H9 (cell line): ENCODE measurements around the gene DPP3. TPM values are rescaled to one million over a fixed set of nuclear protein-coding genes. Genes with fewer than 3 reads are reported as not detected.

ENCODE experiments used
- DNase-seq: peaks from one replicate; pipeline ENCODE4 v3.0.0-alpha.2; 2017
- H2AFZ ChIP-seq: one replicate; pipeline ENCODE4 v1.6.1; 2013; ENCODE audit warnings: mild to moderate bottlenecking, low read length, control low read depth, moderate library complexity
- H2AK5ac ChIP-seq: 2 replicates; pipeline ENCODE4 v1.6.1; 2013; ENCODE audit warnings: low read length, control low read depth, mixed read lengths; ENCODE audit not compliant: insufficient read length
- H2BK120ac ChIP-seq: one replicate; pipeline ENCODE4 v1.6.1; 2013; ENCODE audit warnings: low read depth, mild to moderate bottlenecking, low read length, control low read depth, inconsistent platforms; ENCODE audit not compliant: poor library complexity, severe bottlenecking
- H2BK12ac ChIP-seq: 2 replicates; pipeline ENCODE4 v1.6.1; 2013; ENCODE audit warnings: low read length, control low read depth, mixed read lengths, low read depth; ENCODE audit not compliant: insufficient read length
- H2BK15ac ChIP-seq: 2 replicates; pipeline ENCODE4 v1.6.1; 2013; ENCODE audit warnings: low read depth, low read length, control low read depth
- H2BK20ac ChIP-seq: one replicate; pipeline ENCODE4 v1.6.1; 2013; ENCODE audit warnings: low read depth, mild to moderate bottlenecking, low read length, control low read depth, inconsistent platforms; ENCODE audit not compliant: poor library complexity, severe bottlenecking
- H2BK5ac ChIP-seq: 2 replicates; pipeline ENCODE4 v1.6.1; 2013; ENCODE audit warnings: low read length, control low read depth, mixed read lengths; ENCODE audit not compliant: insufficient read length
- H3K14ac ChIP-seq: 2 replicates; pipeline ENCODE4 v1.6.1; 2013; ENCODE audit warnings: low read length, control low read depth; ENCODE audit not compliant: insufficient read depth
- H3K18ac ChIP-seq: 2 replicates; pipeline ENCODE4 v1.6.1; 2013; ENCODE audit warnings: low read depth, mild to moderate bottlenecking, mixed read lengths, low read length, control low read depth; ENCODE audit not compliant: insufficient read length
- H3K23ac ChIP-seq: 2 replicates; pipeline ENCODE4 v1.6.1; 2013; ENCODE audit warnings: low read length, control low read depth, mixed read lengths, low read depth; ENCODE audit not compliant: insufficient read length
- H3K23me2 ChIP-seq: 2 replicates; pipeline ENCODE4 v1.6.1; 2013; ENCODE audit warnings: low read depth, mild to moderate bottlenecking, mixed read lengths, low read length, control low read depth; ENCODE audit not compliant: insufficient read length, poor library complexity, severe bottlenecking
- H3K27ac ChIP-seq: 2 replicates; pipeline ENCODE4 v1.5.1; 2013; ENCODE audit warnings: low read length, control low read depth, mixed read lengths, low read depth; ENCODE audit not compliant: insufficient read length
- H3K27me3 ChIP-seq: 2 replicates; pipeline ENCODE4 v1.6.1; 2013; ENCODE audit warnings: low read length, control low read depth, inconsistent platforms; ENCODE audit not compliant: insufficient read depth
- H3K4ac ChIP-seq: 2 replicates; pipeline ENCODE4 v1.6.1; 2013; ENCODE audit warnings: low read depth, mild to moderate bottlenecking, control low read depth, inconsistent platforms, low read length, moderate library complexity
- H3K4me1 ChIP-seq: 2 replicates; pipeline ENCODE4 v1.6.1; 2013; ENCODE audit warnings: low read length, control low read depth, inconsistent platforms; ENCODE audit not compliant: insufficient read depth
- H3K4me2 ChIP-seq: 2 replicates; pipeline ENCODE4 v1.6.1; 2013; ENCODE audit warnings: low read length, control low read depth, mixed read lengths; ENCODE audit not compliant: insufficient read length, insufficient read depth
- H3K56ac ChIP-seq: 2 replicates; pipeline ENCODE4 v1.6.1; 2013; ENCODE audit warnings: low read depth, mild to moderate bottlenecking, mixed read lengths, low read length, control low read depth; ENCODE audit not compliant: insufficient read length
- H3K79me1 ChIP-seq: 2 replicates; pipeline ENCODE4 v1.6.1; 2013; ENCODE audit warnings: low read depth, mild to moderate bottlenecking, moderate library complexity, low read length, control low read depth, inconsistent platforms; ENCODE audit not compliant: insufficient read depth, poor library complexity, severe bottlenecking
- H3K79me2 ChIP-seq: 2 replicates; pipeline ENCODE4 v1.6.1; 2013; ENCODE audit warnings: low read length, control low read depth, inconsistent platforms; ENCODE audit not compliant: insufficient read depth
- H3K9ac ChIP-seq: 2 replicates; pipeline ENCODE4 v1.6.1; 2013; ENCODE audit warnings: low read length, control low read depth, mixed read lengths; ENCODE audit not compliant: insufficient read length; ENCODE audit errors: extremely low read depth
- H3K9me3 ChIP-seq: one replicate; pipeline ENCODE4 v1.6.1; 2013; ENCODE audit warnings: low read depth, low read length, inconsistent platforms; ENCODE audit not compliant: control insufficient read depth
- H3T11ph ChIP-seq: one replicate; pipeline ENCODE4 v1.6.1; 2013; ENCODE audit warnings: mild to moderate bottlenecking, low read length, control low read depth, inconsistent platforms
- H4K20me1 ChIP-seq: one replicate; pipeline ENCODE4 v1.6.1; 2013; ENCODE audit not compliant: control insufficient read depth, insufficient read length, insufficient read depth
- H4K5ac ChIP-seq: 2 replicates; pipeline ENCODE4 v1.6.1; 2013; ENCODE audit warnings: low read depth, mild to moderate bottlenecking, mixed read lengths, low read length, control low read depth; ENCODE audit not compliant: insufficient read length
- H4K8ac ChIP-seq: replicated peaks from 2 replicates; pipeline ENCODE4 v1.6.1; 2013; ENCODE audit warnings: low read length, control low read depth, mixed read lengths, low read depth; ENCODE audit not compliant: insufficient read length
- H4K91ac ChIP-seq: 2 replicates; pipeline ENCODE4 v1.6.1; 2013; ENCODE audit warnings: low read depth, mild to moderate bottlenecking, moderate library complexity, mixed read lengths, low read length, control low read depth; ENCODE audit not compliant: insufficient read length
- H3K27ac Mint-ChIP-seq, 3 experiments: 2 replicates in 2 of 3; 3 replicates in 1 of 3; pipeline ENCODE4 v1.8.0; 2020 to 2021; ENCODE audit warnings: mixed read lengths in 3 of 3, mild to moderate bottlenecking in 1 of 3, moderate library complexity in 1 of 3
- H3K27me3 Mint-ChIP-seq: 2 replicates; pipeline ENCODE4 v1.8.0; 2021; ENCODE audit warnings: low read depth, mild to moderate bottlenecking, moderate library complexity, mixed read lengths
- H3K36me3 Mint-ChIP-seq, 3 experiments: 2 replicates in 2 of 3; 3 replicates in 1 of 3; pipeline ENCODE4 v1.8.0; 2020 to 2021; ENCODE audit warnings: low read depth in 3 of 3, mixed read lengths in 3 of 3; ENCODE audit not compliant: insufficient read depth in 1 of 3
- H3K4me1 Mint-ChIP-seq, 2 experiments: 2 replicates each; pipeline ENCODE4 v1.8.0; 2020; ENCODE audit warnings: mixed read lengths in 2 of 2
- H3K4me3 Mint-ChIP-seq, 2 experiments: 2 replicates in 1 of 2; 3 replicates in 1 of 2; pipeline ENCODE4 v1.8.0; 2020 to 2021; ENCODE audit warnings: mild to moderate bottlenecking in 2 of 2, mixed read lengths in 2 of 2, moderate library complexity in 1 of 2
- H3K9me3 Mint-ChIP-seq, 2 experiments: 2 replicates in 1 of 2; 3 replicates in 1 of 2; pipeline ENCODE4 v1.8.0; 2020; ENCODE audit warnings: mild to moderate bottlenecking in 2 of 2, mixed read lengths in 2 of 2, moderate library complexity in 1 of 2
- WGBS: extraction: QIAGEN DNeasy Blood & Tissue Kit; methylation state at CpG from one replicate; pipeline ENCODE4 v1.1.7; 2013; ENCODE audit warnings: missing lambda C conversion rate, low lambda C conversion rate, mixed read lengths; ENCODE audit not compliant: insufficient read length; ENCODE audit errors: extremely low coverage; 5-methylcytosine and 5-hydroxymethylcytosine counted together
- total RNA-seq: library from RNA; stranded (reverse); gene quantifications from 2 replicates; pipeline ENCODE4 v1.2.1, GENCODE V29; 2021
- TF ChIP-seq, protein P1 (sequence below): fragments of 200-600 bp; sonication (generic); conservative IDR thresholded peaks from 3 replicates; pipeline ENCODE4 v1.8.0; 2021; ENCODE audit warnings: antibody characterized with exemption, mild to moderate bottlenecking

DPP3 gene
- total RNA-seq, 1 experiment from 2014 or later, result 85.3 TPM

DNA sequence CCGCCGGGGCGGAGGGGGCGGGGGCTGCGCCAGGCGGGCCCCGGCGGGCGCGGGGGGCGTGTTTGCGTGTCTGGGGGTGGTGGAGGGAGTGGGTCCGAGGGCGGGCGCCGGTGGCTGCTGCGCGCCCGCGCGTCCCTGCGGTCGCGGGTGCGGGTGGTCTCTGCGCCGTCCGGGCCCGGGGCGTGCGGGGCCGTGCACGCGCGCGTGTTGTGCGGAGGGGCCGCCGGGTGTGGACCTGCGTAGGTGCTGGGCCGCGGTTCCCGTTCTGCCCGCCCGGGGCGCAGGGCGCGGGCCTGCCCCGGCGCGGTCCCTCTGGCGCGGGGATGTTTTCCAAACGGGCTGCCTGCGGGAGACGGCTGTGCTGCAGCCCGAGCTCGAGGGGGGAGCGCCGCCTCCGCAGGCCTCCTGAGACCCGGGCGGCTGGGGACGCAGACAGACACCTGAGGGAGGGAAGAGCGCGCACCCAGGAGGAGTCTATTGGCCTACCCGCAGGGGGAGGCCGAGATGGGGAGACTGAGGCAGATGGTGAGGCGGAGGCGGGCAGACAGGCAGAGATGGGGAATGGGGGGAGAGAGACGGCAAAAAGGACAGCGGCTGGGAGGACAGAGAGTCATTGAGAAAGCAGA is 13.1 kb upstream of the DPP3 start:
- H3K4me1 Mint-ChIP-seq, result peaks cover 21 to 36% of the 10 kb centered on the region in 2 experiments
- Histone ChIP-seq H2BK15ac (no peak overlapping the region), H3K18ac (no peak overlapping the region), H3K4ac (no peak overlapping the region), H4K91ac (no peak overlapping the region), H3K79me2 (no peaks in the 10 kb centered on the region), H3K56ac (no peak overlapping the region), H3K4me1 (no peaks in the 10 kb centered on the region; the same call in 1 of the 2 replicates), H2BK12ac (no peak overlapping the region), H3K14ac (no peak overlapping the region), H3K27ac (no peak overlapping the region), H2AFZ (no peak overlapping the region), H3K79me1 (no peaks in the 10 kb centered on the region), H3K27me3 (no peaks in the 10 kb centered on the region), H3T11ph (no peak overlapping the region), H3K23me2 (peaks cover 6% of the 10 kb centered on the region), H3K9me3 (no peaks in the 10 kb centered on the region), H4K8ac (no peak overlapping the region), H2BK20ac (no peak overlapping the region), H2AK5ac (no peak overlapping the region), H2BK5ac (no peak overlapping the region), H3K4me2 (peak overlapping the region; percentile 73), H4K20me1 (no peaks in the 10 kb centered on the region), H3K9ac (peak overlapping the region; percentile 34), H3K23ac (no peak overlapping the region), H4K5ac (no peak overlapping the region), H2BK120ac (no peak overlapping the region)
- peaks cover 8% of the 10 kb centered on the region for H3K27me3 Mint-ChIP-seq
- peaks cover 2 to 27% (median 7%) of the 10 kb centered on the region in 3 experiments; a peak in 6 of 7 replicates for H3K36me3 Mint-ChIP-seq
- TF ChIP-seq, protein P1, sequence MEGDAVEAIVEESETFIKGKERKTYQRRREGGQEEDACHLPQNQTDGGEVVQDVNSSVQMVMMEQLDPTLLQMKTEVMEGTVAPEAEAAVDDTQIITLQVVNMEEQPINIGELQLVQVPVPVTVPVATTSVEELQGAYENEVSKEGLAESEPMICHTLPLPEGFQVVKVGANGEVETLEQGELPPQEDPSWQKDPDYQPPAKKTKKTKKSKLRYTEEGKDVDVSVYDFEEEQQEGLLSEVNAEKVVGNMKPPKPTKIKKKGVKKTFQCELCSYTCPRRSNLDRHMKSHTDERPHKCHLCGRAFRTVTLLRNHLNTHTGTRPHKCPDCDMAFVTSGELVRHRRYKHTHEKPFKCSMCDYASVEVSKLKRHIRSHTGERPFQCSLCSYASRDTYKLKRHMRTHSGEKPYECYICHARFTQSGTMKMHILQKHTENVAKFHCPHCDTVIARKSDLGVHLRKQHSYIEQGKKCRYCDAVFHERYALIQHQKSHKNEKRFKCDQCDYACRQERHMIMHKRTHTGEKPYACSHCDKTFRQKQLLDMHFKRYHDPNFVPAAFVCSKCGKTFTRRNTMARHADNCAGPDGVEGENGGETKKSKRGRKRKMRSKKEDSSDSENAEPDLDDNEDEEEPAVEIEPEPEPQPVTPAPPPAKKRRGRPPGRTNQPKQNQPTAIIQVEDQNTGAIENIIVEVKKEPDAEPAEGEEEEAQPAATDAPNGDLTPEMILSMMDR, result peak; percentile 44
- peaks cover 10 to 16% of the 10 kb centered on the region in 2 experiments; a peak in 4 of 5 replicates for H3K9me3 Mint-ChIP-seq
- peak overlapping the region; percentile 74 to 92 for H3K4me3 Mint-ChIP-seq
- H3K27ac Mint-ChIP-seq, result no peak overlapping the region; a peak in 1 of 7 replicates
- WGBS, result no CpG with 5 or more reads among the region's 72 CpGs
- DNase-seq, result no peak
